Cardiac muscle cell (in vitro differentiated cells and primary cell): ENCODE results near the gene MPLKIP. TPM values are rescaled to one million over a fixed set of nuclear protein-coding genes. Genes with fewer than 3 reads are reported as not detected.

Experiments used
- DNase-seq, 2 donors: peaks; one replicate each; pipeline versions ENCODE4 v3.0.0 to v3.0.0-alpha.2; 2010 to 2017; ENCODE audit warnings: low read depth in 1 of 2, low spot score in 1 of 2
- H3K27ac ChIP-seq: fragments of 200-600 bp; sonication (generic); 2 replicates; pipeline ENCODE4 v1.5.1; 2016
- H3K27me3 ChIP-seq: fragments of 200-600 bp; sonication (generic); 2 replicates; pipeline ENCODE4 v1.6.0; 2016; ENCODE audit warnings: control low read depth
- H3K36me3 ChIP-seq: fragments of 200-600 bp; sonication (generic); 2 replicates; pipeline ENCODE4 v1.5.1; 2016; ENCODE audit warnings: control low read depth
- H3K4me1 ChIP-seq: fragments of 200-600 bp; sonication (generic); 2 replicates; pipeline ENCODE4 v1.8.1; 2017; ENCODE audit warnings: low read depth, mild to moderate bottlenecking, mixed run types
- H3K4me3 ChIP-seq: fragments of 200-600 bp; sonication (generic); 2 replicates; pipeline ENCODE4 v1.5.1; 2016; ENCODE audit warnings: mild to moderate bottlenecking
- H3K9me3 ChIP-seq: fragments of 200-600 bp; sonication (generic); 2 replicates; pipeline ENCODE4 v1.5.1; 2017; ENCODE audit warnings: low read depth, mild to moderate bottlenecking, control low read depth
- CTCF ChIP-seq: IDR thresholded peaks from 2 replicates; pipeline ENCODE4 v1.5.1; 2012; ENCODE audit warnings: low read depth, mild to moderate bottlenecking, low read length
- polyA plus RNA-seq: library from polyadenylated mRNA; unstranded; fragments of >200 nt; fragmentation: Nextera tagmentation; extraction: Ambion mirVana; gene quantifications from 2 replicates; pipeline ENCODE4 v1.2.1, GENCODE V29; 2016
- total RNA-seq: library from RNA; depleted of rRNA; stranded (reverse); fragments of >200 nt; gene quantifications from 2 replicates; pipeline ENCODE4 v1.2.3, GENCODE V29; 2016

The MPLKIP gene
- total and polyA plus RNA-seq, 2 experiments from 2014 or later: 79.5 to 79.9 TPM

DNA sequence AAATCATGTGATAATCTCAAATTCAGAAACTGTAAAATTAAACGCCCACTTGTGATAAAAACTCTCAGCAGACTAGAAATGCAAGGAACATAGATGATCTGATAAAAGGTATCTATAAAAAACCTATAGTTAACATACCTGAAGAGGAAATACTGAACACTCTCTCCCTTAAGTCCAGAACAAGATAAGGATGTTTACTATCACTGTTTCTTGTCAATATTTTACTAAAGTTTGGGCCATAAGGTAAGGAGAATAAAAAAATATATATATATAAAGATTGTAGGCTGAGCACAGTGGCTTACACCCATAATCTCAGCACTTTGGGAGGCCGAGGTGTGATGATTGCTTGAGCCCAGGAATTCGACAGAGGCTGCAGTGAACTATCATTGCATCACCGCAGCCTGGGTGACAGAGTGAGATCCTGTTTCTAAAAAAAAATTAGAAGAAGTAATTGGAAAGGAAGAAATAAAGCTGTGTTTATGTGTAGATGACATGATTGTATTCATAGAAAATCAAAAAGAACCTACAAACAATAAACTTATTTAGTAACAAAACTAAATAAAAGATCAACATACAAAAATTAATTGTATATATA is 28.4 kb downstream of the MPLKIP start:
- H3K4me3 ChIP-seq: no peak overlapping the region
- H3K27ac ChIP-seq: no peak overlapping the region
- DNase-seq: peak in 1 of 2 donors; percentile 40
- no peaks in the 10 kb centered on the region for H3K36me3 ChIP-seq
- no peaks in the 10 kb centered on the region for H3K27me3 ChIP-seq
- H3K4me1 ChIP-seq: peaks cover 10% of the 10 kb centered on the region
- TF ChIP-seq CTCF: no peak
- H3K9me3 ChIP-seq: no peaks in the 10 kb centered on the region

GRCh38 chr7:40102897-40103296 is 31.5 kb downstream of the MPLKIP start:
- Histone ChIP-seq H3K4me1 (peaks cover 10% of the 10 kb centered on the region), H3K9me3 (no peaks in the 10 kb centered on the region), H3K27ac (no peak overlapping the region), H3K36me3 (no peaks in the 10 kb centered on the region), H3K4me3 (no peak overlapping the region), H3K27me3 (no peaks in the 10 kb centered on the region)
- TF ChIP-seq CTCF: no peak
- no peak for DNase-seq

- H3K4me1 ChIP-seq: peaks cover 10% of the 10 kb centered on the region
- no peaks in the 10 kb centered on the region for H3K27me3 ChIP-seq
- DNase-seq: no peak
- no peaks in the 10 kb centered on the region for H3K9me3 ChIP-seq
- no peak for TF ChIP-seq CTCF
- no peak overlapping the region for H3K27ac ChIP-seq
- no peak overlapping the region for H3K4me3 ChIP-seq
- H3K36me3 ChIP-seq: peaks cover 7% of the 10 kb centered on the region
These were observed 33.2 kb downstream of the MPLKIP start for GRCh38 chr7:40101201-40101600.

DNA sequence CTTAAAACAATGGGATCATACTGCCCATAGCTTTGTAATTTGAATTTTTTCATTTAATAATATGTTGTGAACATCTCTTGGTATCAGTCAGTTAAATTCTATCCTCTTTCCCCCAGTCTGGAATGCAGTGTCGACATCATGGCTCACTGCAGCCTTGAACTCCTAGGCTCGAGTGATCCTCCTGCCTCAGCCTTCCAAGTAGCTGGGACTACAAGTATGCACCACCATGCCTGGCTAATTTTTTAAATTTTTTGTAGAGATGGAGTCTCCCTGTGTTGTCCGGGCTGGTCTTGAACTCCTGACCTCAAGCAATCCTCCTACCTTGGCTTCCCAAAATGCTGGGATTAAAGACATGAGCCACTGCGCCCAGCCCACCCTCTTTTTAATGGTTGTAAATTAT is 34.6 kb downstream of the MPLKIP start:
- Histone ChIP-seq H3K27ac (no peak overlapping the region), H3K4me1 (peaks cover 10% of the 10 kb centered on the region), H3K36me3 (peaks cover 12% of the 10 kb centered on the region), H3K27me3 (no peaks in the 10 kb centered on the region), H3K4me3 (no peak overlapping the region), H3K9me3 (no peaks in the 10 kb centered on the region)
- TF ChIP-seq CTCF: no peak
- no peak for DNase-seq

- H3K9me3 ChIP-seq: no peaks in the 10 kb centered on the region
- no peak overlapping the region for H3K27ac ChIP-seq
- no peaks in the 10 kb centered on the region for H3K27me3 ChIP-seq
- DNase-seq: no peak
- peaks cover 10% of the 10 kb centered on the region for H3K4me1 ChIP-seq
- no peak overlapping the region for H3K4me3 ChIP-seq
- peaks cover 21% of the 10 kb centered on the region for H3K36me3 ChIP-seq
- TF ChIP-seq CTCF: no peak
These were observed 35.6 kb downstream of the MPLKIP start for GRCh38 chr7:40098810-40099209.
